Right atrium auricular region (tissue), 2 donors: ENCODE results near the gene PTK7. TPM values are rescaled to one million over a fixed set of nuclear protein-coding genes. Genes with fewer than 3 reads are reported as not detected.

Experiments used
- DNase-seq: peaks from one replicate; pipeline ENCODE4 v3.0.0-alpha.2; 2019; ENCODE audit warnings: low spot score
- H3K27ac ChIP-seq, 2 donors: fragments of 200-600 bp; sonication (generic); 1 replicate in 1 of 2; 2 replicates in 1 of 2; pipeline ENCODE4 v1.5.1; 2016 to 2019
- H3K27me3 ChIP-seq, 2 donors: fragments of 200-600 bp; sonication (generic); one replicate each; pipeline versions ENCODE4 v1.5.1 to v1.6.0; 2017 to 2019
- H3K36me3 ChIP-seq: fragments of 200-600 bp; sonication (generic); one replicate; pipeline ENCODE4 v1.5.1; 2016
- H3K4me1 ChIP-seq, 2 donors: fragments of 200-600 bp; sonication (generic); one replicate each; pipeline versions ENCODE4 v1.5.1 to v1.6.0; 2017 to 2019
- H3K4me3 ChIP-seq, 2 donors: fragments of 200-600 bp; sonication (generic); 1 replicate in 1 of 2; 2 replicates in 1 of 2; pipeline ENCODE4 v1.5.1; 2017 to 2019; ENCODE audit warnings: mild to moderate bottlenecking in 1 of 2, moderate library complexity in 1 of 2
- H3K9me3 ChIP-seq, 2 donors: fragments of 200-600 bp; sonication (generic); one replicate each; pipeline ENCODE4 v1.5.1; 2019
- CTCF ChIP-seq, 2 donors: fragments of 200-600 bp; sonication (generic); IDR thresholded peaks; one replicate each; pipeline ENCODE4 v1.5.1; 2019; ENCODE audit warnings: antibody characterized with exemption in 2 of 2
- total RNA-seq, 2 donors: library from RNA; depleted of rRNA; stranded (reverse); fragments of >200 nt; gene quantifications; one replicate each; pipeline ENCODE4 v1.1.0, GENCODE V29; 2016

Gene PTK7
- total RNA-seq, 2 donors from 2014 or later = 4.5 to 12.7 TPM

GRCh38 chr6:43181942-43182860 is 106.1 kb downstream of the PTK7 start, which contains the start of gene CUL9:
Gene CUL9, plus strand, starts transcription at chr6:43182196. Its CDS starts 2,115 bp downstream, at chr6:43184311.
- Histone ChIP-seq H3K36me3 (peaks cover 53% of the 10 kb centered on the region), H3K9me3 (no peaks in the 10 kb centered on the region), H3K4me1 (peaks cover 0 to 17% of the 10 kb centered on the region in 2 donors), H3K27ac (peak within 1 kb of the TSS; percentile 67 to 79), H3K27me3 (no peaks in the 10 kb centered on the region), H3K4me3 (peak within 1 kb of the TSS; percentile 63 to 86)
- DNase-seq = peak; percentile 83
- peak in 1 of 2 donors; percentile 14 for TF ChIP-seq CTCF (IDR thresholded peaks at IDR 0.05)

GRCh38 chr6:43183441-43183840 is 107.3 kb downstream of the PTK7 start:
- DNase-seq = no peak
- H3K4me1 ChIP-seq = peaks cover 0 to 17% of the 10 kb centered on the region in 2 donors
- peaks cover 53% of the 10 kb centered on the region for H3K36me3 ChIP-seq
- H3K9me3 ChIP-seq = no peaks in the 10 kb centered on the region
- no peaks in the 10 kb centered on the region for H3K27me3 ChIP-seq
- no peak overlapping the region for H3K27ac ChIP-seq
- H3K4me3 ChIP-seq = no peak overlapping the region
- TF ChIP-seq CTCF (IDR thresholded peaks at IDR 0.05) = no peak

GRCh38 chr6:43184268-43184985 is 108.3 kb downstream of the PTK7 start:
- H3K27ac ChIP-seq = no peak overlapping the region
- H3K9me3 ChIP-seq = no peaks in the 10 kb centered on the region
- H3K36me3 ChIP-seq = peaks cover 48% of the 10 kb centered on the region
- no peak for DNase-seq
- H3K4me1 ChIP-seq = peaks cover 0 to 17% of the 10 kb centered on the region in 2 donors
- no peak for TF ChIP-seq CTCF (IDR thresholded peaks at IDR 0.05)
- no peak overlapping the region for H3K4me3 ChIP-seq
- H3K27me3 ChIP-seq = no peaks in the 10 kb centered on the region

- no peaks in the 10 kb centered on the region for H3K9me3 ChIP-seq
- H3K36me3 ChIP-seq = peaks cover 40% of the 10 kb centered on the region
- H3K4me1 ChIP-seq = peaks cover 0 to 24% of the 10 kb centered on the region in 2 donors
- no peak overlapping the region for H3K4me3 ChIP-seq
- no peaks in the 10 kb centered on the region for H3K27me3 ChIP-seq
- no peak for DNase-seq
- no peak for TF ChIP-seq CTCF (IDR thresholded peaks at IDR 0.05)
- H3K27ac ChIP-seq = no peak overlapping the region
These were observed 109.4 kb downstream of the PTK7 start for GRCh38 chr6:43185391-43185985.

GRCh38 chr6:43186019-43186418 is 109.9 kb downstream of the PTK7 start:
- DNase-seq = no peak
- Histone ChIP-seq H3K27me3 (no peaks in the 10 kb centered on the region), H3K36me3 (peaks cover 40% of the 10 kb centered on the region), H3K4me3 (no peak overlapping the region), H3K9me3 (no peaks in the 10 kb centered on the region), H3K27ac (no peak overlapping the region), H3K4me1 (peaks cover 0 to 24% of the 10 kb centered on the region in 2 donors)
- TF ChIP-seq CTCF (IDR thresholded peaks at IDR 0.05) = no peak
